Mesenchymal stem cell (in vitro differentiated cells and primary cell): ENCODE measurements around the gene RASAL2.

Source experiments
- DNase-seq: peaks from one replicate; pipeline ENCODE4 v3.0.0-alpha.2; 2013
- H2AFZ ChIP-seq: one replicate; pipeline ENCODE4 v1.6.1; 2013; ENCODE audit warnings: low read depth, mild to moderate bottlenecking, control low read depth, inconsistent platforms, low read length, moderate library complexity
- H2AK5ac ChIP-seq: 2 replicates; pipeline ENCODE4 v1.6.1; 2013; ENCODE audit warnings: low read length, moderate library complexity, mild to moderate bottlenecking, inconsistent platforms; ENCODE audit not compliant: severe bottlenecking
- H2BK120ac ChIP-seq: one replicate; pipeline ENCODE4 v1.6.1; 2013; ENCODE audit warnings: low read depth, mild to moderate bottlenecking, inconsistent platforms, low read length, moderate library complexity
- H2BK12ac ChIP-seq, 2 experiments: one replicate each; pipeline ENCODE4 v1.6.1; 2013; ENCODE audit warnings: inconsistent platforms in 2 of 2, low read length in 2 of 2, mild to moderate bottlenecking in 2 of 2, moderate library complexity in 2 of 2, control low read depth in 1 of 2
- H2BK15ac ChIP-seq: one replicate; pipeline ENCODE4 v1.6.1; 2013; ENCODE audit warnings: mild to moderate bottlenecking, low read depth, inconsistent platforms; ENCODE audit not compliant: poor library complexity, severe bottlenecking
- H2BK5ac ChIP-seq: 2 replicates; pipeline ENCODE4 v1.6.1; 2013; ENCODE audit warnings: low read depth, mild to moderate bottlenecking, low read length, control low read depth, inconsistent platforms; ENCODE audit not compliant: poor library complexity, severe bottlenecking
- H3K14ac ChIP-seq, 2 experiments: one replicate each; pipeline ENCODE4 v1.6.1; 2013; ENCODE audit warnings: inconsistent platforms in 2 of 2, low read length in 2 of 2, control low read depth in 1 of 2, mild to moderate bottlenecking in 1 of 2, moderate library complexity in 1 of 2
- H3K18ac ChIP-seq, 2 experiments: one replicate each; pipeline ENCODE4 v1.6.1; 2013; ENCODE audit warnings: inconsistent platforms in 2 of 2, low read length in 2 of 2, control low read depth in 1 of 2, low read depth in 1 of 2, mild to moderate bottlenecking in 1 of 2
- H3K23ac ChIP-seq, 2 experiments: one replicate each; pipeline ENCODE4 v1.6.1; 2013; ENCODE audit warnings: inconsistent platforms in 2 of 2, low read length in 2 of 2, mild to moderate bottlenecking in 2 of 2, moderate library complexity in 2 of 2, control low read depth in 1 of 2
- H3K27ac ChIP-seq: 2 replicates; pipeline ENCODE4 v1.5.1; 2013; ENCODE audit warnings: mild to moderate bottlenecking, moderate library complexity, low read length, control low read depth, inconsistent platforms; ENCODE audit not compliant: poor library complexity, severe bottlenecking
- H3K27me3 ChIP-seq, 2 experiments: 2 replicates each; pipeline versions ENCODE4 v1.6.1 to v1.7.0; 2013; ENCODE audit warnings: low read length in 2 of 2, mild to moderate bottlenecking in 2 of 2, moderate library complexity in 2 of 2, control low read depth in 1 of 2, inconsistent platforms in 1 of 2; ENCODE audit not compliant: control insufficient read depth in 1 of 2, insufficient read depth in 1 of 2
- H3K36me3 ChIP-seq, 2 experiments: 2 replicates each; pipeline versions ENCODE4 v1.6.1 to v1.7.0; 2013; ENCODE audit warnings: low read length in 2 of 2, control low read depth in 1 of 2, inconsistent platforms in 1 of 2, low read depth in 1 of 2, mild to moderate bottlenecking in 1 of 2; ENCODE audit not compliant: insufficient read depth in 2 of 2, control insufficient read depth in 1 of 2
- H3K4ac ChIP-seq, 2 experiments: one replicate each; pipeline ENCODE4 v1.6.1; 2013; ENCODE audit warnings: inconsistent platforms in 2 of 2, low read length in 2 of 2, mild to moderate bottlenecking in 2 of 2, moderate library complexity in 2 of 2, control low read depth in 1 of 2, low read depth in 1 of 2
- H3K4me1 ChIP-seq: 2 replicates; pipeline ENCODE4 v1.6.1; 2013; ENCODE audit warnings: low read depth, low read length, control low read depth; ENCODE audit not compliant: control insufficient read depth, insufficient read depth
- H3K4me2 ChIP-seq: 2 replicates; pipeline ENCODE4 v1.6.1; 2013; ENCODE audit warnings: low read length, mild to moderate bottlenecking, inconsistent platforms; ENCODE audit not compliant: poor library complexity, severe bottlenecking
- H3K4me3 ChIP-seq, 2 experiments: 2 replicates each; pipeline versions ENCODE4 v1.5.1 to v1.7.0; 2013; ENCODE audit warnings: low read length in 2 of 2, mild to moderate bottlenecking in 2 of 2, control low read depth in 1 of 2, low read depth in 1 of 2; ENCODE audit not compliant: insufficient read depth in 1 of 2
- H3K79me1 ChIP-seq: replicated peaks from 2 replicates; pipeline ENCODE4 v1.6.1; 2013; ENCODE audit warnings: mild to moderate bottlenecking, control low read depth, low read length, inconsistent platforms; ENCODE audit not compliant: poor library complexity, severe bottlenecking
- H3K9ac ChIP-seq: 2 replicates; pipeline ENCODE4 v1.7.0; 2013; ENCODE audit warnings: mild to moderate bottlenecking, low read length, moderate library complexity
- H3K9me3 ChIP-seq: 2 replicates; pipeline ENCODE4 v1.7.0; 2013; ENCODE audit warnings: mild to moderate bottlenecking, low read length; ENCODE audit not compliant: control insufficient read depth
- H4K8ac ChIP-seq: one replicate; pipeline ENCODE4 v1.6.1; 2013; ENCODE audit warnings: inconsistent platforms, mild to moderate bottlenecking, low read length, moderate library complexity
- H4K91ac ChIP-seq: one replicate; pipeline ENCODE4 v1.6.1; 2013; ENCODE audit warnings: mild to moderate bottlenecking, low read length, inconsistent platforms
- WGBS: methylation state at CpG from one replicate; pipeline ENCODE4 v1.1.7; 2013; ENCODE audit warnings: mixed read lengths; 5-methylcytosine and 5-hydroxymethylcytosine counted together

Gene RASAL2

GRCh38 chr1:178150610-178151009 lies 56.7 kb downstream of the RASAL2 start:
- H3K27me3 ChIP-seq = no peaks in the 10 kb centered on the region
- H4K91ac ChIP-seq = no peak overlapping the region
- H2BK120ac ChIP-seq = no peak overlapping the region
- H3K14ac ChIP-seq = no peak overlapping the region
- H2BK12ac ChIP-seq = no peak overlapping the region
- H3K36me3 ChIP-seq = peaks cover 0 to 7% of the 10 kb centered on the region in 2 experiments
- H3K4ac ChIP-seq = no peak overlapping the region
- no peaks in the 10 kb centered on the region for H3K9me3 ChIP-seq
- no peak overlapping the region for H2AK5ac ChIP-seq
- no CpG with 5 or more reads among the region's 1 CpG for WGBS
- no peak overlapping the region for H3K18ac ChIP-seq
- no peak overlapping the region for H3K9ac ChIP-seq
- H4K8ac ChIP-seq = no peak overlapping the region
- DNase-seq = no peak
- no peak overlapping the region for H3K4me3 ChIP-seq
- H2AFZ ChIP-seq = no peak overlapping the region
- H2BK5ac ChIP-seq = no peak overlapping the region
- H3K4me2 ChIP-seq = no peak overlapping the region
- peaks cover 9% of the 10 kb centered on the region for H3K79me1 ChIP-seq
- H3K27ac ChIP-seq = no peak overlapping the region
- H3K23ac ChIP-seq = no peak overlapping the region
- no peak overlapping the region for H2BK15ac ChIP-seq
- H3K4me1 ChIP-seq = peaks cover 1% of the 10 kb centered on the region

GRCh38 chr1:178151831-178152230 lies 57.9 kb downstream of the RASAL2 start:
- Histone ChIP-seq H3K36me3 (peaks cover 0 to 7% of the 10 kb centered on the region in 2 experiments), H3K27me3 (no peaks in the 10 kb centered on the region), H2BK12ac (no peak overlapping the region), H3K4me3 (no peak overlapping the region), H2AFZ (no peak overlapping the region), H3K14ac (no peak overlapping the region), H4K91ac (no peak overlapping the region), H4K8ac (no peak overlapping the region), H3K79me1 (peaks cover 8% of the 10 kb centered on the region), H2BK120ac (no peak overlapping the region), H2BK5ac (no peak overlapping the region), H2BK15ac (no peak overlapping the region), H3K18ac (no peak overlapping the region), H3K4me2 (no peak overlapping the region), H2AK5ac (no peak overlapping the region), H3K4ac (no peak overlapping the region), H3K9me3 (no peaks in the 10 kb centered on the region), H3K23ac (no peak overlapping the region), H3K4me1 (peaks cover 1% of the 10 kb centered on the region), H3K27ac (no peak overlapping the region), H3K9ac (no peak overlapping the region)
- 76% methylated on average over 1 of the region's 1 CpG for WGBS
- no peak for DNase-seq

GRCh38 chr1:178155481-178156255 lies 61.8 kb downstream of the RASAL2 start:
- no peak overlapping the region for H3K4me2 ChIP-seq
- no peak overlapping the region for H3K18ac ChIP-seq
- peak overlapping the region; percentile 70 for H3K27ac ChIP-seq
- H2AK5ac ChIP-seq = no peak overlapping the region
- peaks cover 4% of the 10 kb centered on the region for H3K4me1 ChIP-seq
- H3K23ac ChIP-seq = no peak overlapping the region
- no peak overlapping the region for H3K9ac ChIP-seq
- H3K27me3 ChIP-seq = no peaks in the 10 kb centered on the region
- no peak overlapping the region for H3K14ac ChIP-seq
- H3K9me3 ChIP-seq = no peaks in the 10 kb centered on the region
- DNase-seq = no peak
- H3K4ac ChIP-seq = no peak overlapping the region
- H3K79me1 ChIP-seq = peaks cover 12% of the 10 kb centered on the region
- H4K91ac ChIP-seq = no peak overlapping the region
- H3K36me3 ChIP-seq = peaks cover 0 to 7% of the 10 kb centered on the region in 2 experiments
- no peak overlapping the region for H2BK15ac ChIP-seq
- no peak overlapping the region for H2BK120ac ChIP-seq
- no peak overlapping the region for H2BK12ac ChIP-seq
- no peak overlapping the region for H4K8ac ChIP-seq
- WGBS = 94% methylated on average over 4 of the region's 6 CpGs
- no peak overlapping the region for H2AFZ ChIP-seq
- H3K4me3 ChIP-seq = no peak overlapping the region
- H2BK5ac ChIP-seq = no peak overlapping the region

GRCh38 chr1:178160736-178161475 lies 67.0 kb downstream of the RASAL2 start:
- H4K8ac ChIP-seq = no peak overlapping the region
- no peak overlapping the region for H2BK12ac ChIP-seq
- H3K27ac ChIP-seq = no peak overlapping the region
- H2BK15ac ChIP-seq = no peak overlapping the region
- H3K4me2 ChIP-seq = no peak overlapping the region
- H2AFZ ChIP-seq = no peak overlapping the region
- H2AK5ac ChIP-seq = no peak overlapping the region
- H3K27me3 ChIP-seq = no peaks in the 10 kb centered on the region
- H2BK120ac ChIP-seq = no peak overlapping the region
- H2BK5ac ChIP-seq = no peak overlapping the region
- no peaks in the 10 kb centered on the region for H3K9me3 ChIP-seq
- no peak overlapping the region for H3K14ac ChIP-seq
- H3K36me3 ChIP-seq = no peaks in the 10 kb centered on the region
- no peak overlapping the region for H3K4ac ChIP-seq
- H4K91ac ChIP-seq = no peak overlapping the region
- H3K9ac ChIP-seq = no peak overlapping the region
- H3K23ac ChIP-seq = no peak overlapping the region
- H3K4me1 ChIP-seq = peaks cover 4% of the 10 kb centered on the region
- WGBS = 98% methylated on average over 6 of the region's 6 CpGs
- H3K4me3 ChIP-seq = no peak overlapping the region
- H3K18ac ChIP-seq = no peak overlapping the region
- DNase-seq = no peak
- peaks cover 7% of the 10 kb centered on the region for H3K79me1 ChIP-seq
